T1000 (cell line): ENCODE results near the gene B4GALNT1.
A peak's percentile ranks its signal among the peaks of the same experiment; 100 is the strongest.
"Not testable (repeated sequence)": the region's sequence is repeated elsewhere in the genome, so short reads cannot be mapped to it uniquely, and the experiment has no call there.

Experiments
- DNase-seq: peaks from one replicate; lab custom pipeline; 2025; ENCODE audit warnings: mixed read lengths; lab: John Stamatoyannopoulos, UW

B4GALNT1 gene

DNA sequence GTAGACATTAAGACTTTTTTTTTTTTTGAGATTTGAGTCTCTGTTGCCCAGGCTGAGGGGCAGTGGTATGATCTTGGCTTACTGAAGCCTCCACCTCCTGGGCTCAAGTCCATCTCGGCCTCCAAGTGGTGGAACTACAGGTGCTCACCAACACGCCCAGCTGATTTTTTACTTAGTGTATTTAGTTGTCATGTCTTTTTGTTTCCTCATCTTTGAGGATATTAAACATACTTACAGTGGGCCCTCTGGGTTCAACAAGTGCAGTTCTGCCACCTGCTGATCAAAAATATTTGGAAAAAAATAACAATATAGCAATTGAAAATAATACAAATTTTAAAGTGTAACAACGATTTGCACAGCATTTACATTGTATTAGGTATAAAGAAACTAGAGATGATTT lies 4.4 kb upstream of the B4GALNT1 start:
- DNase-seq, result no peak

DNA sequence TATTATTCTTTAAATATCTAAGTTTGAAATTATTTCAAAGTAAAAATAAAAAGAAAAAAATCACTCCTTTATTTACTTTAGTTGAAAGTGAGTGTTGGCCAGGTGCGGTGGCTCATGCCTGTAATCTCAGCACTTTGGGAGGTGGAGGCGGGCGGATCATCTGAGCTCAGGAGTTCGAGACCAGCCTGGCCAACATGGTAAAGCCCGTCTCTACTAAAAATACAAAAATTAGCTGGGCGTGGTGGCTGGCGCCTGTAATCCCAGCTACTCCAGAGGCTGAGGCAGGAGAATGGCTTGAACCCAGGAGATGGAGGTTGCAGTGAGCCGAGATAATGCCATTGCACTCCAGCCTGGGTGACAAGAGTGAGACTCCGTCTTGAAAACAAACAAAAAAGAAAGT lies 3.7 kb upstream of the B4GALNT1 start:
- not testable (repeated sequence) for DNase-seq

- DNase-seq, result peak; percentile 99
Measured at GRCh38 chr12:57632073-57632957, 686 bp downstream of the B4GALNT1 start.

- no peak for DNase-seq
Measured at GRCh38 chr12:57631566-57632072, 1.4 kb downstream of the B4GALNT1 start.

DNA sequence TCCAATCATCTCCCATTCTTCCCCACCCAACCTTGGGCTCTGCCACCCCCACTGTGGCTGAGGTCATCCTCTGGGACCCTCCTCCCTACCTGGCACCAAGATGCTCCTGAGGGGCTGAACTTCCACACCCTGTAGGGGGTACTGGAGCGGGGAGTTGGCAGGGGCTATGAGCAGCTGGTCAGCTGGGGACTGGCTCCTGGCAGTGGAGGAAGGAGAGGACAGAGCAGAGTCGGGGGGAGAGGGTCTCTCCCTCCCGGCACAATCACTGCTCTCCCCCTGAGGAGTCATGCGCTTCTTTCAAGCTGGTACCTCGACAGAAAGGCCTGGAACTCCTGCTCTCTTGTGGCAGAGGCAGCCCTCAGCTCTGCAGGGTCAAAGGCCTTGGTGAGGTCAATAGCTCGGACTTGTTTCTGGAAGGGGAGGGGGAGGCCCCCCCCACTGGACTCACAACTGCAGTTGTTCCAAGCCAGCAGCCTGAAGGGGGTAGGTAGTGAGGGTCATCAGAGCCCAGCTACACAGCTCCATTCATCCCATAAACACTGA lies 2.0 kb downstream of the B4GALNT1 start:
- DNase-seq, result no peak

DNA sequence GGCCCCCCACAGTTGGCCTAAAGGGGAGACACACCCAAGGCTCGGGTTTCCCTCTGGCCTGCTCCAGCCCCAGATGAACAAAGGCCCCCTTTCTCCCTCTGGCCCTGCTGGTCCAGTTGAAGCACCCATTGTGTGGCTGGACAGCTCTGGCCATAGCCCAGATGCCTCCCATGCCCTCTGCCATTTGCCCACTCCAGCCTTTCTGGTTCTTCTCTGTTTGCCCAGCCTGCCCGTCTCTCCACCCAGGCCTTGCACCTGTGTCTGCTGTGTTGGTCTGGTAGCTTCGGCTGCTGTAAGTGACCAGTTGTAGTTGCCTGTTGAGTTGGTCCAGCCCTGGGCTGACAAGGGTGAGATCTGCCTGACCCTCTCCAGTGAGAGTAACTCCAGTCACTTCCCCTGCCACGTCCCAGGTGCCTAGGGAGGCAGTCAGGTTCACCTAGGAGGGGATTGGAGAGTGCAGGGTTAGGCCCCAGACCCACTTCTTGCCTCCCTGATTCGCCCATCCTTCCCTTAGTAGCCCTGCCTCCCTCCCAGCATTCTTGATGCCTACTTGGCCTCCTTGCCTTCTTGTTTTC lies 3.0 kb downstream of the B4GALNT1 start:
- no peak for DNase-seq

DNA sequence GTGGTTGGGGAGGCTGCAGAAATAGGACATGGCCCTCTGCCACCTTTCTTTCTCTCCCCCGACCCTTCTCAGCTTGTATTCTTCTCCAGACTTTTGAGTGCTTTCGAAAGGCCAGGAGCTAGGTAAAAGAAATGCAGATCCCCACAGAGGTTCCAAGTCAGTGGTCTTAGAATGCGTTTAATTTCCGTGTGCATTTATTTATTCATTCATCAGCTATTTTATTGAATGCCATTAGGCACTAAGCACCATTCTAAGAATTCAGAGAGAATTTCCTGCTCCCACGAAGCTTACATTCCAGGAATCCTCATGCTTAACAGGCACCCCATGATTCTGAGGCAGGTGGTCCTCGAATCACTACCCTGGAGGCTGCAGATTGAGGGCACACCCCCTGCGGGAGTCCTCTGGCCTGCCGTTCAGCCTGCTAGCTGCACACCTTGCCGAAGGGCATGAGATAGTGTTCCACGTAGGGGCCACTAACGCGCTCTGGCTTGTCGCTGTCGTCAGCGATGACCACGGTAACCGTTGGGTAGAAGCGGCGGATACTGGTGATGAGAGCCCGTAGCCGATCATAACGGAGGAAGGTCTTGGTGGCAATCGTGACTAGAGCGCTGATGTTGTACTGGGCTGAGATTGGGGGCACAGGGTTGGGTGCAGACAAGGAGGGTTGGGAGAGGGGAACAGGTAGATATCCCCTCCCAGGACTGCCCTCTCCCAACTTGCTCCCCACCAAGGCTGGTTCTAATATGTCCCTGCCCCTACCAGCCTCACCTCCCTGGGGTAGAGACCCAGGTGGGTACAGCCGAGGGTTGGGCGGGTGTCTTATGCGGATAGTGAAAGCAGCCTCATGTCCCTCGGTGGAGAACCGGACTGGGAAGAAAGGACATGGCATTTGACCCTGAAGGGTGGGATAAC lies 4.5 kb downstream of the B4GALNT1 start:
- DNase-seq, result no peak

DNA sequence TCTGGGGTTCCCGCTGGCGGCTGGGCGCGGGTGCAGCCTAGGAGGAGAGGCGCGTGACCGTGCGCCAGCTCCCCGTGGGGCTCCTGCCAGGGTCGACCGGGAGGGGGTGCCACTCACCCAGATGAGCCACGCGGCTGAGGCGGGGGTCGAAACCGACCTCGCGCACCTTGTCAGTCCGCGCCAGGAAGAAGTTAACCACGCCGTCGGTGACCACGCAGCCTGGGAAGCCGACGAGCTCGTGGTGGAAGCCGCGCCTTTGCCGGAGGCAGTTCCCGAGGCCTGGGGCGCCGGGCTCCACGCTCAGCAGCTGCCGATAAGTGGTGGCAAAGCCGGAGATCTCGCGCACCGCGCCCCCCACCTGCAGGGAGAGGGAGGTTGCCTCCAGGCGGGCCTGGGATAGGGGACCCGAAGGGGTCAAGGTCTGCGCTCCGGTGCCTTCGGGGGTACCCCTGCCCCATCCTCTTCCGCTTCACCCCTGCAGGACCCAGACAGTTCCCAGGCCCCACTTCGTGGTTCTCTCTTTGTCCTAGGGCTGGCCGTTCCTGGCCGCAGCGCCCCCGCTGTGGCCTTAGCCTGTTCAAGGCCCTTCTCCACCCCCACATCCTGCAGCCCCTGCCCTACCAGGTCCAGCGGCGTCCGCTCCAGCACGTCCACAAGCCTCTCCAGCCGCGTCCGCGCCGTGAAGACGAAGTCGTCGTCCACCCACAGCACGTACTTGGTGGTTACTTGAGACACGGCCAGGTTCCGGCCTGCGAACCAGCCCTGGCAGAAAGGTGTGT lies 5.3 kb downstream of the B4GALNT1 start:
- no peak for DNase-seq

DNA sequence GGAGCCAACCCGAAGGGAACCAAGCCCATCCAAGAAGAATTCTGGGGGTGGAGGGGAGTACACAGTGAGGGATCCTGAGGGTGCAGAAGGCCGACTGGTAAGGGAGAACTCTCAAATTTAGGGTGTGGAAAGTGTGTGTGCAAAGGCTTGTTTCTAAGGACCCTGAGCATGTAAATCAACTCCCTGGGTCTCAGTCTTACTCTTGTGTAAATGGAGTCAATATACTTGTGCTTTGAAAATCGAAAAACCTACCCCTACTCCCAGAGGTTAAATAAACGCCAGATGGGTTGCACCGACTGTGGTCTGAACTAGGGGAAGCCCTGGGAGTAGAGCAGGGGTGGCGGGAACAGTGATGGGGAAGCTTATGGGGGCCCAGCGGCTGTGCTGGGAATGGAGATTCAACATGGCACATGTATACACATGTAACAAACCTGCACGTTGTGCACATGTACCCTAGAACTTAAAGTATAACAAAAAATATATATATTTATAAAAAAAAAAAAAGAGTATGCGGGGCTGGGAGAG lies 6.0 kb downstream of the B4GALNT1 start:
- no peak for DNase-seq

- DNase-seq, result no peak
Measured at GRCh38 chr12:57626111-57626920, 6.7 kb downstream of the B4GALNT1 start.

GRCh38 chr12:57625261-57626032 lies 7.6 kb downstream of the B4GALNT1 start:
- no peak for DNase-seq

DNA sequence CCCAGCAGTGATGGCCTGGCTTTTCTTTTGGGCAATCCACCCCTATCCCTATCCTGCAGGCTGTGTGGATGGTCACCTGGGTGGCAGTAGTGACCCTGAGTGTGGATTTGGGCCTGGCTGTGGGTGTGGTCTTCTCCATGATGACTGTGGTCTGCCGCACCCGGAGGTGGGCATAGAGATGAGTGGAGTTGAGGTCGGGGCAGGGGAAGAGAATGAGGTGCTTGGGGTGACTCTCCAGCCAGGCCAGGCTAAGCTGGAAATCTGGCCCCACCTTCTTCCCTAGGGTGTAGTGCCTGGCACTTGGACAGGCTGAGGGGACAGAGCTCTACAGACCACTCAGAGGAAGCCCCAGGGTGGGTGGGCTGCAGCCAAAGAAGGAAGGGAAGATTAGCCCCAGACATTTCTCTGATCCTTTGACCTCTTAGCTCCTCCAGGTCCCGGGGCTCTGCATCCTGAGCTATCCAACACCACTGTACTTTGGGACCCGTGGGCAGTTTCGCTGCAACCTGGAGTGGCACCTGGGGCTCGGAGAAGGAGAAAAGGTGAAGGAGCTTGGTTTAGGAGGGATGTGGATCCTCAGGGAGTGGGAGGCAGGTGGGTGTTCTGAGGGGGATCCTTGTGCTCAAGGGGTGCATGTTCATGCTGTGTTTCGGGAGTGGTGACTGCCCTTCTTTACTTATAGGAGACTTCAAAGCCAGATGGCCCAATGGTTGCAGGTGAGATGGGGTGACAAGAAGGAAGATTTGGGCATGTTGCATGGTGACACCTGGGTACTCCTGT lies 8.4 kb downstream of the B4GALNT1 start:
- DNase-seq, result no peak

DNA sequence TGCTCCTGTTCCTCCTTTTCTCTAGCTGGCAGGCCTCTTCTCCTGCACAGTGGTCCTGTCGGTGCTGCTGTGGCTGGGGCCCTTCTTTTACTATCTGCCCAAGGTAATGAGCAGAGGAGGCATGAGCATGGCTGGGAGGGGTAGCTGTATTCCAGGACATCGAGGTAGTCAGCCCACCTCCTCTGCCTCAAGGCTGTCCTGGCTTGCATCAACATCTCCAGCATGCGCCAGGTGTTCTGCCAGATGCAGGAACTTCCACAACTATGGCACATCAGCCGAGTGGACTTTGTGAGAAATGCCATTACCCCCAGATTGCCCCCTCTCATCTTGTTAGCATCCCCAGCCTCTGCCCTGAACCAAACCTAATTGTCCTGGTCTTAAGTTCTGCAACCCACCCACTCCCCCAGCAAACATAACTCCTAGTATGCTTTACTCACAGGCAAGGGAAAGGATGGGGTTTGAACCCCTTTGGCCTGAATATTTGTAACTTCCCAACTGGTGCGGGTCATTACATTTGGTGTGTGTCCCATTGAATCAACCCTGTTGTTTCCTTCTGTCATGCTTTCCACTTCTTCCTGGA lies 9.1 kb downstream of the B4GALNT1 start:
- no peak for DNase-seq

DNA sequence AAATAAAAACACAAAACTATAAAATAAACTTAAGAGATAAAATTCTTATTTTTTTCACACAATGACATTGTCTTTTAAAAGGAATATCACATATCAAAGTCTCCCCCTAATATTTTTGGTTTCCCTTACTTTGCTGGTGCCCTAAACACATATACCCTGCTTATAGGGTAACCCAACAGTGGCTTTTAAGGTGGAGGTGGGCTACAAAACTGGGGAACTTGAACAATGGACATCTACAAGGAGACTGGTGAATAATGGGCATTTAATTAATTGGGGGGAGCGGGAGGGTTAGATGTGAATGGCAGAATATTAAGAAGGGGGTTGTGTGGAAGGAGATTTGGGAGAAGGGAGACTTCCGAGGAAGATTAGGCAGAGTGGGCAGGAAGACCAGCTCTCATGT lies 9.6 kb downstream of the B4GALNT1 start:
- DNase-seq, result no peak

GRCh38 chr12:57622293-57623245 lies 10.4 kb downstream of the B4GALNT1 start:
- no peak for DNase-seq

DNA sequence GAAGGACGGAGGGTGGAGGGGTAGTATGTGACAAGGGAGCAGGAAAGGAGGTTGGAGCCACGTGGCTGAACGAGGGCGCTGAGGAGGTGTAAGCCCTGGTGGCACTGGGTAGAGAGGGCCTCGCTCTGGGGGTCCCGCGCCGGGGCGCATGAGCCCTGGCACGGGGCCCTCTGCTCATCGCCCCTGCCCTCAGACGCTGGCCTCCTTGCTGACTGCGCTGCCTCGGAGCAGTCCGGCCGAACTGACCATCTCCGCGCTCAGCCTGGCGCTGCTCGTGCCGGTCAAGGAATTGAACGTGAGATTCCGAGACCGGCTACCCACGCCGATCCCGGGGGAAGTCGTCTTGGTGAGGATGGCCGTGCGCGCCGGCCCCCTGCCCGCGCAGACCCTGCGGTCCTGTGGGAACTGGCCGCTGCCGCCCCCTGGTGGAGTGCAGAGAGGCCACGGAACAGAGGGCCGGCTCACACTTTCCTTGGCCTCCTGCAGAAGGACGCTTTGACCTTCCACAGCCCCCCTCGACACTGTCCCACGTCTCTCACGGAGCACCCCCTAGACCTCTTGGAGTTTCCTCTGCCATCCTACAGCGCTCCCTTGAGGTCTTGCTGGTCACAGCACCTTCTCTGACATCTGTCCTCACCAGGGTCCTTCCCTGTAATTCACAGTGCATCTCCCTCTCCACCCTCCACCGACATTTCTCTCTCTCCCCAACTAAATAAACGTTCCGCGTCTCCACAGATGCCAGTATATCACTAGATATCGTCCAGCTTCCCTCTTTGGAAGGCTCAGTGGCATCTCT lies 11.3 kb downstream of the B4GALNT1 start:
- DNase-seq, result peak; percentile 100
